Chondrocyte (in vitro differentiated cells): ENCODE measurements around the gene LTBP1. TPM values are rescaled to one million over a fixed set of nuclear protein-coding genes. Genes with fewer than 3 reads are reported as not detected.

Source experiments
- DNase-seq: peaks from one replicate; pipeline ENCODE4 v3.0.0; 2021; ENCODE audit warnings: mixed read lengths, low spot score
- H3K27ac Mint-ChIP-seq: one replicate; pipeline ENCODE4 v1.8.0; 2021; ENCODE audit warnings: mild to moderate bottlenecking, moderate library complexity, mixed read lengths; ENCODE audit not compliant: unreplicated experiment
- H3K27me3 Mint-ChIP-seq: 2 replicates; pipeline ENCODE4 v1.8.0; 2021; ENCODE audit warnings: low read depth, mixed read lengths
- H3K36me3 Mint-ChIP-seq: 2 replicates; pipeline ENCODE4 v1.8.0; 2021; ENCODE audit warnings: low read depth, mixed read lengths
- H3K4me1 Mint-ChIP-seq: 2 replicates; pipeline ENCODE4 v1.8.0; 2021; ENCODE audit warnings: low read depth, mild to moderate bottlenecking, mixed read lengths
- H3K4me3 Mint-ChIP-seq: one replicate; pipeline ENCODE4 v1.8.0; 2021; ENCODE audit warnings: mild to moderate bottlenecking, moderate library complexity, mixed read lengths; ENCODE audit not compliant: unreplicated experiment
- H3K9me3 Mint-ChIP-seq: 2 replicates; pipeline ENCODE4 v1.8.0; 2021; ENCODE audit warnings: low read depth, mixed read lengths
- total RNA-seq: library from RNA; stranded (reverse); gene quantifications from 3 replicates; pipeline ENCODE4 v1.2.1, GENCODE V29; 2021
- TF ChIP-seq, protein P1 (sequence below): fragments of 200-600 bp; sonication (generic); IDR thresholded peaks from 2 replicates; pipeline ENCODE4 v1.5.0; 2021; ENCODE audit warnings: antibody characterized with exemption, mild to moderate bottlenecking, moderate library complexity

LTBP1 gene
- total RNA-seq, 1 donor from 2014 or later: 398 TPM

DNA sequence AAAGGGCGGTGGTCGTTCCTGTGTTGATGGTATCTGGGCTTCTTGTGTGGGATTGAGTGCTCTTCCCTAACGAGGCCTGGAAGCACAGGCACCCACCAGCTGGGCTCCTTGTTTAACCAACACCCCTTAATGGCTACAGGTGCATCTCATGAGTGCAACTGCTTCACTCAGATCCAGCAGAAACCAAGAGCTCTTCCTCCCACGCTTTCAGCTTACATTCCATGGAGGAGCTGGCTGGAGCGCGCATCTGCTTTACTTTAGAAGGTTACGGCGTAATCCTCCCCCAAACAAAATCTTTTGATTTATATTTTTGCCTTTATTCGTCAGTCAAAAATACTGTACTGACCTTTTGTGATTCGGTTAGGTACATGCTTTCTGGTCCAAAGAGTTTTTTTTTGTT is 174.7 kb downstream of the LTBP1 start:
- no peak for DNase-seq
- H3K36me3 Mint-ChIP-seq: peaks cover 11% of the 10 kb centered on the region
- TF ChIP-seq, protein P1, sequence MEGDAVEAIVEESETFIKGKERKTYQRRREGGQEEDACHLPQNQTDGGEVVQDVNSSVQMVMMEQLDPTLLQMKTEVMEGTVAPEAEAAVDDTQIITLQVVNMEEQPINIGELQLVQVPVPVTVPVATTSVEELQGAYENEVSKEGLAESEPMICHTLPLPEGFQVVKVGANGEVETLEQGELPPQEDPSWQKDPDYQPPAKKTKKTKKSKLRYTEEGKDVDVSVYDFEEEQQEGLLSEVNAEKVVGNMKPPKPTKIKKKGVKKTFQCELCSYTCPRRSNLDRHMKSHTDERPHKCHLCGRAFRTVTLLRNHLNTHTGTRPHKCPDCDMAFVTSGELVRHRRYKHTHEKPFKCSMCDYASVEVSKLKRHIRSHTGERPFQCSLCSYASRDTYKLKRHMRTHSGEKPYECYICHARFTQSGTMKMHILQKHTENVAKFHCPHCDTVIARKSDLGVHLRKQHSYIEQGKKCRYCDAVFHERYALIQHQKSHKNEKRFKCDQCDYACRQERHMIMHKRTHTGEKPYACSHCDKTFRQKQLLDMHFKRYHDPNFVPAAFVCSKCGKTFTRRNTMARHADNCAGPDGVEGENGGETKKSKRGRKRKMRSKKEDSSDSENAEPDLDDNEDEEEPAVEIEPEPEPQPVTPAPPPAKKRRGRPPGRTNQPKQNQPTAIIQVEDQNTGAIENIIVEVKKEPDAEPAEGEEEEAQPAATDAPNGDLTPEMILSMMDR: no peak
- no peak overlapping the region for H3K27ac Mint-ChIP-seq
- H3K27me3 Mint-ChIP-seq: no peaks in the 10 kb centered on the region
- H3K9me3 Mint-ChIP-seq: no peaks in the 10 kb centered on the region
- H3K4me3 Mint-ChIP-seq: no peak overlapping the region
- peaks cover 12% of the 10 kb centered on the region for H3K4me1 Mint-ChIP-seq

DNA sequence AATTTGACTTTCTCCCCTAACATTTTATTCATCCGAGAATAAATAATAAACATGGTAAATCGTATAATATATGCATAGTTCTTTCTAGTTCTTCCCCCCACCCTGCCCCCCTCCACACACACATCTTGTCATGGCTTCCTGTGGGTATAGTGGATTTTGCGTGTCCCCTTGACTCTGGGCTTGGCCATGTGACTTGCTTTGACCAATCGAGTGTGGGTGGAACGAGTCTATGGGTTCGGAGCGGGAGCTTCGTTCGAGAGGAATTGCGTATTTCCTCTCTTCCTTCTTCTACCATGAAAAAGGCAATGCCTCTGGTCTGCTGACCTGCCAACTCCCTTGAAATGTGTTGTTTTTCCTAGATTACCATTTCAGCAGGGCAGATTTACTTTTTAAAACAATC is 175.2 kb downstream of the LTBP1 start:
- peaks cover 17% of the 10 kb centered on the region for H3K4me1 Mint-ChIP-seq
- no peak overlapping the region for H3K4me3 Mint-ChIP-seq
- no peak overlapping the region for H3K27ac Mint-ChIP-seq
- no peak for DNase-seq
- TF ChIP-seq, protein P1: no peak
- no peaks in the 10 kb centered on the region for H3K27me3 Mint-ChIP-seq
- no peaks in the 10 kb centered on the region for H3K9me3 Mint-ChIP-seq
- peaks cover 9% of the 10 kb centered on the region for H3K36me3 Mint-ChIP-seq

- TF ChIP-seq, protein P1: no peak
- DNase-seq: no peak
- Mint-ChIP-seq H3K9me3 (no peaks in the 10 kb centered on the region), H3K4me3 (no peak overlapping the region), H3K27me3 (no peaks in the 10 kb centered on the region), H3K36me3 (peaks cover 2% of the 10 kb centered on the region), H3K27ac (no peak overlapping the region), H3K4me1 (peaks cover 25% of the 10 kb centered on the region)
Measured at GRCh38 chr2:33122726-33123125, 176.0 kb downstream of the LTBP1 start.

GRCh38 chr2:33123216-33123615 is 176.5 kb downstream of the LTBP1 start:
- H3K9me3 Mint-ChIP-seq: no peaks in the 10 kb centered on the region
- no peaks in the 10 kb centered on the region for H3K27me3 Mint-ChIP-seq
- H3K4me3 Mint-ChIP-seq: no peak overlapping the region
- no peak overlapping the region for H3K27ac Mint-ChIP-seq
- H3K36me3 Mint-ChIP-seq: peaks cover 1% of the 10 kb centered on the region
- TF ChIP-seq, protein P1: no peak
- H3K4me1 Mint-ChIP-seq: peaks cover 30% of the 10 kb centered on the region
- DNase-seq: no peak

DNA sequence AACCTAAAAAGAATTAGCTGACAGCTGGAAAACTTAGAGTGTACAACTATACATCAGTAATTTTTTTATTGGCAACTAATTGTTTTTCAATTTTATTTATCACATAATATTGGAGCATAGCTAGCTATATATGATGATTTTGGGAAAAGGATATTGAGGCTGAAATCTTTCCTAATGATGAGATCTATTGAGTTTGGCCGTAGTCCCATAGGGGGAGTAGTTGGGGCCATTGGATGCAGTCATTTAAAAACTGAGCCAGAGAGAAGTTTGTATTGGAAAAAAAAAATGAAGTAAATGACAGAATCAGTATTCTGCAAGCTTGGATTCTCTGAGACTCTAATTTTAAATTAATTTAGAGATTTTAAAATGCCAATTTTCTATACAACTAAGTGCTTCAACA is 179.8 kb downstream of the LTBP1 start:
- peaks cover 1% of the 10 kb centered on the region for H3K36me3 Mint-ChIP-seq
- peak overlapping the region; percentile 7 for H3K27ac Mint-ChIP-seq
- H3K4me1 Mint-ChIP-seq: peaks cover 51% of the 10 kb centered on the region
- H3K9me3 Mint-ChIP-seq: no peaks in the 10 kb centered on the region
- TF ChIP-seq, protein P1: peak; percentile 64
- H3K27me3 Mint-ChIP-seq: no peaks in the 10 kb centered on the region
- no peak overlapping the region for H3K4me3 Mint-ChIP-seq
- no peak for DNase-seq
